ENCODE measurements around the gene PLCL1.
"Not testable (repeated sequence)": the region's sequence is repeated elsewhere in the genome, so short reads cannot be mapped to it uniquely, and the experiment has no call there.

Gene PLCL1

GRCh38 chr2:197813093-197813787, 8.8 kb downstream of the PLCL1 start:
- Histone ChIP-seq H3K4me1 (ENCODE audit: control insufficient read depth, insufficient read depth, low read length) (no peaks in the 10 kb centered on the region), H3K9ac (ENCODE audit: low read depth, low read length) (no peak overlapping the region), H3K4me2 (ENCODE audit: low read length) (no peak overlapping the region), H3K36me3 (ENCODE audit: insufficient read depth, low read length) (no peaks in the 10 kb centered on the region), H3K9me3 (replicated peaks; ENCODE audit: low read length) (no peaks in the 10 kb centered on the region), H3K27me3 (ENCODE audit: control insufficient read depth, insufficient read depth, low read length) (no peaks in the 10 kb centered on the region), H3K4me3 (ENCODE audit: low read length) (no peak overlapping the region)

- Histone ChIP-seq H3K4me3 (ENCODE audit: low read length) (no peak overlapping the region), H3K27me3 (ENCODE audit: control insufficient read depth, insufficient read depth, low read length) (no peaks in the 10 kb centered on the region), H3K4me1 (ENCODE audit: control insufficient read depth, insufficient read depth, low read length) (no peaks in the 10 kb centered on the region), H3K4me2 (ENCODE audit: low read length) (no peak overlapping the region), H3K36me3 (ENCODE audit: insufficient read depth, low read length) (no peaks in the 10 kb centered on the region), H3K9me3 (replicated peaks; ENCODE audit: low read length) (no peaks in the 10 kb centered on the region), H3K9ac (ENCODE audit: low read depth, low read length) (no peak overlapping the region)
Measured at GRCh38 chr2:197814526-197814925, 10.1 kb downstream of the PLCL1 start.

GRCh38 chr2:197821550-197822289, 17.3 kb downstream of the PLCL1 start:
- Histone ChIP-seq H3K9ac (ENCODE audit: low read depth, low read length) (no peak overlapping the region), H3K4me1 (ENCODE audit: control insufficient read depth, insufficient read depth, low read length) (no peaks in the 10 kb centered on the region), H3K4me3 (ENCODE audit: low read length) (no peak overlapping the region), H3K9me3 (replicated peaks; ENCODE audit: low read length) (no peaks in the 10 kb centered on the region), H3K36me3 (ENCODE audit: insufficient read depth, low read length) (no peaks in the 10 kb centered on the region), H3K27me3 (ENCODE audit: control insufficient read depth, insufficient read depth, low read length) (no peaks in the 10 kb centered on the region), H3K4me2 (ENCODE audit: low read length) (no peak overlapping the region)

- no peak overlapping the region for H3K9ac ChIP-seq (ENCODE audit: low read depth, low read length)
- H3K4me3 ChIP-seq (ENCODE audit: low read length): no peak overlapping the region
- peaks cover under 1% of the 10 kb centered on the region for H3K4me1 ChIP-seq (ENCODE audit: control insufficient read depth, insufficient read depth, low read length)
- H3K36me3 ChIP-seq (ENCODE audit: insufficient read depth, low read length): no peaks in the 10 kb centered on the region
- H3K27me3 ChIP-seq (ENCODE audit: control insufficient read depth, insufficient read depth, low read length): no peaks in the 10 kb centered on the region
- no peaks in the 10 kb centered on the region for H3K9me3 ChIP-seq (replicated peaks; ENCODE audit: low read length)
- H3K4me2 ChIP-seq (ENCODE audit: low read length): no peak overlapping the region
Measured at GRCh38 chr2:197822333-197822732, 17.9 kb downstream of the PLCL1 start.

- no peak overlapping the region for H3K9ac ChIP-seq (ENCODE audit: low read depth, low read length)
- H3K4me2 ChIP-seq (ENCODE audit: low read length): peak overlapping the region; percentile 21
- no peaks in the 10 kb centered on the region for H3K9me3 ChIP-seq (replicated peaks; ENCODE audit: low read length)
- H3K4me1 ChIP-seq (ENCODE audit: control insufficient read depth, insufficient read depth, low read length): peaks cover 13% of the 10 kb centered on the region
- no peaks in the 10 kb centered on the region for H3K27me3 ChIP-seq (ENCODE audit: control insufficient read depth, insufficient read depth, low read length)
- H3K4me3 ChIP-seq (ENCODE audit: low read length): no peak overlapping the region
- H3K36me3 ChIP-seq (ENCODE audit: insufficient read depth, low read length): no peaks in the 10 kb centered on the region
Measured at GRCh38 chr2:197827618-197828017, 23.2 kb downstream of the PLCL1 start.

GRCh38 chr2:197828464-197829135, 24.2 kb downstream of the PLCL1 start:
- Histone ChIP-seq H3K9me3 (replicated peaks; ENCODE audit: low read length) (no peaks in the 10 kb centered on the region), H3K9ac (ENCODE audit: low read depth, low read length) (no peak overlapping the region), H3K4me1 (ENCODE audit: control insufficient read depth, insufficient read depth, low read length) (peaks cover 13% of the 10 kb centered on the region), H3K4me3 (ENCODE audit: low read length) (no peak overlapping the region), H3K27me3 (ENCODE audit: control insufficient read depth, insufficient read depth, low read length) (no peaks in the 10 kb centered on the region), H3K36me3 (ENCODE audit: insufficient read depth, low read length) (no peaks in the 10 kb centered on the region), H3K4me2 (ENCODE audit: low read length) (no peak overlapping the region)

- H3K4me2 ChIP-seq (ENCODE audit: low read length); H3K4me3 ChIP-seq (ENCODE audit: low read length): not testable (repeated sequence)
Measured at GRCh38 chr2:197834771-197835170, 30.4 kb downstream of the PLCL1 start.

GRCh38 chr2:197835293-197835692, 30.9 kb downstream of the PLCL1 start:
- H3K9ac ChIP-seq (ENCODE audit: low read depth, low read length): no peak overlapping the region
- H3K4me3 ChIP-seq (ENCODE audit: low read length): no peak overlapping the region
- no peaks in the 10 kb centered on the region for H3K9me3 ChIP-seq (replicated peaks; ENCODE audit: low read length)
- no peaks in the 10 kb centered on the region for H3K36me3 ChIP-seq (ENCODE audit: insufficient read depth, low read length)
- H3K4me1 ChIP-seq (ENCODE audit: control insufficient read depth, insufficient read depth, low read length): peaks cover 11% of the 10 kb centered on the region
- H3K4me2 ChIP-seq (ENCODE audit: low read length): no peak overlapping the region
- no peaks in the 10 kb centered on the region for H3K27me3 ChIP-seq (ENCODE audit: control insufficient read depth, insufficient read depth, low read length)

More at GRCh38 chr2:197834771-197835170, 30.4 kb downstream of the PLCL1 start:
- not testable (repeated sequence) for H3K9ac ChIP-seq (ENCODE audit: low read depth, low read length); H3K9me3 ChIP-seq (replicated peaks; ENCODE audit: low read length); H3K27me3 ChIP-seq (ENCODE audit: control insufficient read depth, insufficient read depth, low read length); H3K36me3 ChIP-seq (ENCODE audit: insufficient read depth, low read length)
- H3K4me1 ChIP-seq (ENCODE audit: control insufficient read depth, insufficient read depth, low read length): peaks cover 11% of the 10 kb centered on the region

GRCh38 chr2:197838036-197838435, 33.6 kb downstream of the PLCL1 start:
- H3K4me1 ChIP-seq (ENCODE audit: control insufficient read depth, insufficient read depth, low read length): peaks cover 11% of the 10 kb centered on the region
- H3K36me3 ChIP-seq (ENCODE audit: insufficient read depth, low read length): no peaks in the 10 kb centered on the region
- H3K4me3 ChIP-seq (ENCODE audit: low read length): peak overlapping the region; percentile 55
- H3K4me2 ChIP-seq (ENCODE audit: low read length): peak overlapping the region; percentile 79
- peak overlapping the region; percentile 45 for H3K9ac ChIP-seq (ENCODE audit: low read depth, low read length)
- no peaks in the 10 kb centered on the region for H3K9me3 ChIP-seq (replicated peaks; ENCODE audit: low read length)
- no peaks in the 10 kb centered on the region for H3K27me3 ChIP-seq (ENCODE audit: control insufficient read depth, insufficient read depth, low read length)

GRCh38 chr2:197838579-197838978, 34.2 kb downstream of the PLCL1 start:
- no peaks in the 10 kb centered on the region for H3K9me3 ChIP-seq (replicated peaks; ENCODE audit: low read length)
- H3K36me3 ChIP-seq (ENCODE audit: insufficient read depth, low read length): no peaks in the 10 kb centered on the region
- H3K27me3 ChIP-seq (ENCODE audit: control insufficient read depth, insufficient read depth, low read length): no peaks in the 10 kb centered on the region
- peak overlapping the region; percentile 55 for H3K4me3 ChIP-seq (ENCODE audit: low read length)
- peak overlapping the region; percentile 79 for H3K4me2 ChIP-seq (ENCODE audit: low read length)
- peaks cover 11% of the 10 kb centered on the region for H3K4me1 ChIP-seq (ENCODE audit: control insufficient read depth, insufficient read depth, low read length)
- H3K9ac ChIP-seq (ENCODE audit: low read depth, low read length): peak overlapping the region; percentile 45

- no peak overlapping the region for H3K9ac ChIP-seq (ENCODE audit: low read depth, low read length)
- H3K4me3 ChIP-seq (ENCODE audit: low read length): no peak overlapping the region
Measured at GRCh38 chr2:197839327-197839726, 34.9 kb downstream of the PLCL1 start.

More at GRCh38 chr2:197839327-197839726, 34.9 kb downstream of the PLCL1 start:
- no peak overlapping the region for H3K4me2 ChIP-seq (ENCODE audit: low read length)
- peaks cover 11% of the 10 kb centered on the region for H3K4me1 ChIP-seq (ENCODE audit: control insufficient read depth, insufficient read depth, low read length)
- no peaks in the 10 kb centered on the region for H3K36me3 ChIP-seq (ENCODE audit: insufficient read depth, low read length)
- no peaks in the 10 kb centered on the region for H3K9me3 ChIP-seq (replicated peaks; ENCODE audit: low read length)
- no peaks in the 10 kb centered on the region for H3K27me3 ChIP-seq (ENCODE audit: control insufficient read depth, insufficient read depth, low read length)

Measured in skeletal muscle satellite cell (primary cell).